22Rv1 (cell line): ENCODE results near the gene NLK.

ENCODE experiments used
- CTCF ChIP-seq: fragments of 450-650 bp; IDR thresholded peaks from 2 replicates; pipeline ENCODE4 v1.5.1; 2017; ENCODE audit warnings: mild to moderate bottlenecking
- ZFX ChIP-seq: fragments of 450-650 bp; IDR thresholded peaks from 2 replicates; pipeline ENCODE4 v1.6.1; 2017; ENCODE audit warnings: antibody characterized with exemption, borderline replicate concordance

- TF ChIP-seq CTCF (no peak), ZFX (no peak)
These were observed 1.2 kb upstream of the NLK start for GRCh38 chr17:28041068-28041843.
